CD4-positive, alpha-beta T cell treated with Interleukin-17A for 4 hours (primary cell): ENCODE results near the gene DAAM2.
A peak's percentile ranks its signal among the peaks of the same experiment; 100 is the strongest.

Experiments
- DNase-seq: peaks from one replicate; pipeline ENCODE4 v3.0.0-alpha.2; 2020; ENCODE audit warnings: mixed read lengths

The DAAM2 gene

GRCh38 chr6:39934131-39934757 lies 142.1 kb downstream of the DAAM2 start, which contains the start of gene MOCS1:
Gene MOCS1, minus strand, starts transcription at chr6:39934462. Its CDS starts 45 bp downstream, at chr6:39934417.
- DNase-seq: peak; percentile 67

DNA sequence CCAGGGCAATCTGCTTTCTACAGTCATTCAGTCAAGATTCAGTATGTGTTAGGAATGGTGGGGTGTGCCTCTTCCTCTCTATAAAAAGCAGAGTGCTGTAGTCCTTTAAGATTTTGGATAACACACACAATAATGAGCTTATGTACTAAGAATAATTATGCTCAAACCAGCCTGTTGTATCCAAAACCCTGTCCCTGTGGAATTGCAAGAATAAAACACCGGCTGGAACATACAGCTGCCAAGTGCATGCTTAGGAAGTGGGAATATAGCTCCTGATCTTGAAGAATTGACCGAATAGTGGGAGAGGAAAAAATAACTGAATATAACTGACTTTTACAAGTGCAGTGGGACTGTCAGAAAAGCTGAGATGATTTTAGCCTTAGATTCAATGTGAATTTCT lies 143.1 kb downstream of the DAAM2 start:
- no peak for DNase-seq

- no peak for DNase-seq
Measured at GRCh38 chr6:39936857-39937256, 144.7 kb downstream of the DAAM2 start.

GRCh38 chr6:39937686-39938333 lies 145.6 kb downstream of the DAAM2 start:
- DNase-seq: no peak

GRCh38 chr6:39938773-39939654 lies 146.8 kb downstream of the DAAM2 start:
- no peak for DNase-seq

- no peak for DNase-seq
Measured at GRCh38 chr6:39941138-39941537, 149.0 kb downstream of the DAAM2 start.

- DNase-seq: no peak
Measured at GRCh38 chr6:39941820-39942219, 149.6 kb downstream of the DAAM2 start.

DNA sequence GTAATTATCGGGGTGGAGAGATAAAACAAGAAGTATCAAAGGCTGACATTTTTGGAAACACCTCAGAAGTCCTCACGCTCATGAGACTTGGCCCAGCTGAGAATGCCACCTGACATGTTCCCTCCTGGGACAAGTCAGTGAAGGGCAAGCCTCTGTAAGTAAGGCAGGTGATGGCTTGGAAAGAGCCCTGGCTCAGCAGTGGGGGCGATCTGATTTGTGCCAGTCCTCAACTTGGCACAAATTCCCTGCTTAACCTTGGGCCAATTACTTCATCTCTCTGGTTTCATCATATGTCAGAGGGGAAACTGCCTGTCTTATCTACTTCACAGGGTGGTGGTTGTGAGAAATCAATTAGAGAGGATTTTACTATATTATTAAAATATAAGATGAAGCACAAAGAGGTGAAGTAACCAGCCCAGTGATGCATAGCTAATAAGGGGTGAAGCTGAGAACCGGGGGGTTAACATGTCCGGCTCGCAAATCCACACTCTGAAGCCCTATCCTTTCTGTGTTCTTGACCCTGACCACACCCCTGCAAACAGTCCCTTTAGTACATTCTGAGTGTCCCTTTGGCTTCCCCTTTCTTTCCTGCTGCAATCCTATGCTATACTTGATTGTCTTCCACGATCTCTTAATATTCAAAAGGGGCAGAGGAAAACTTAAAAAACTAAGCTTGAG lies 150.9 kb downstream of the DAAM2 start:
- no peak for DNase-seq

DNA sequence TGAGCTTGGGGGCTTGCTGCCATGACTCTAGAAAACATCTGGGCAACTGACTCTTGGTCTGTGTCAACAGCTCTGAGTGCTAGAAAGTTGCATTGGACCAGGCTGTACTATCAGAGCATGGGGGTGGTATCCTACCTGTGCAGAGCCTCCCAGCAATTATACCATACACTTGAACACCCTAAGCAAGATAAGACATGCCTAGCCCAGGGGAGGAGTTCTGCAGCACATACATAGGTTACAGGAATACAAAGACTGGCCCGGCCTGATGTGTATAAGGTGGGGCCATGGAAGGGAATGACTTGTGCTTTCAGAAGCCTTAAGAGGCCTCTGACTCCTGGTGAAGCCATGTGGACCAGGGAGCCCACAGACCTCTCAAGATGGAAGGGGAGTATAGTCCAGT lies 153.4 kb downstream of the DAAM2 start:
- no peak for DNase-seq

GRCh38 chr6:39947611-39948068 lies 155.5 kb downstream of the DAAM2 start:
- DNase-seq: no peak

DNA sequence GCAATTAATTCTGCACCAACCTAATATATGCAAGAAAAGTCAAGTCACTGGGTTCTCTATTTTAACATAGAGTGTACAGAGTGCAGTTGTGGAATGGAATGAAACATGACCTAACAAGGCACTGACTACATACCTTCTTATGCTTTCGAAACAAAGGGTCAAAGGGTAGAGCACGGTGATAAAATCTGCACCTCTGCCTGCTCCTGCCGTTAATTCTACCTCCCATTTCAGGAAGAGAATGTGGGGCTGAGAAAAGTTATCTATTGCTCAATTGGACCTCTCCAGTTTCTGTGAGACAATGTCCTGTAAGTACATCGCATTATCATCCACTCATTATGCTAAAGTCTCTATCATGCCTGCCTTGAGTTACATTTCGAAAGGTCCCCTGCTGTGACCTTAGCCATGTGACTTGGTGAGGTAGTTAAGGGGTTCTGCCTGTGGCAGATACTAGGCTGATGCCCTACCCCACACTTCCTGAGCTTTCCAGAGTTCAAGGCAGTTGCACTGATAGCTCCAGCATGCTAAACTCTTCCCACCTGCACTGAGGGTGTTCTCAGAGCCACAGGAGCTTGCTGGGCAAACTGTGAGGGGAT lies 156.1 kb downstream of the DAAM2 start:
- no peak for DNase-seq

DNA sequence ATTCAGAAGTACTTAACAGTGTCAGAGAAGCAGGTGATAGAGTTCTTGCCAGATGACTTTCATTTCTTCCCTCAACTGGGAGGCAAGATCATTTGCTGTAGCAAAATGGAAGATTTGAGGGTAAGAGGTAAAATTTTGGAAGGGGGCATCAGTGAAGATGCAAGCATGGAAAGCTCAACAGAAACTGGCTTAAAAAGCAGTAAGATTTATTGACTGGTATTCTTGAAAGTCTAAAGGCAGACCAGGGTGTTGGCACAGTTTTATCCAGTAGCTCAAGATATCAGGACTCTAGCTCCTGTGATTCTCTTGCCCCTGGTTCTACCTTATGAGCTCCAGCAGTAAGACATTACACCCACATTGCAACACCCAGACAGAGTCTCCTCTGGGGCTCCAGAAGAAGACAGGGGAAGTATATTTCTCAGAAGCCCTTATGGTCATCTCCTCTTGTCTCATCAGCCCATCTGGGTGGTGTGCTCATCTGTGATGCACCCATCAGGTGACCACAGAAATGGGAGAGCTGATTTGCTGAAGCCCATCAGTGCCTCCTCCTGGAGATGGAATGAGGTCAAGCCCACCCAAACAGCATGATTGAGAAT lies 158.0 kb downstream of the DAAM2 start:
- no peak for DNase-seq

DNA sequence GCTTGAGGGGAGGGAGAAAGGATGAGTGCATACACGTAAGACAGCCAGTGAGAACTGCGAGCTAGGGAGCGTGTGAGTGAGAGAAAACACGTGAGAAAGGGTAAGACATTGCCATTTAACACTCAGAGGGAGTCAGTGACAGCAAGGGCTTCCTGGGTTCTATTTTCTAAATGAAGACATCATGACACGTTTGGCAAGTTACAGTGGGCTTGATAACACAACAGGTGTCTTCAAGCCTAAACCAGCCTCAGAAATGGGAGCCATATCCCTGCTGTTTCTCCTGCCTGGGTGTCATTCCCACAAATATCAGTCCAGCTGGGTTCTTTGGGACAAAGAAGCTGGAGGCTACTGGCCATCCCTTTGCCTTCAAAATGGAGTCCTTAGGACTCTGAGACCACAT lies 159.0 kb downstream of the DAAM2 start:
- no peak for DNase-seq

GRCh38 chr6:39951716-39952115 lies 159.5 kb downstream of the DAAM2 start:
- DNase-seq: no peak

- DNase-seq: no peak
Measured at GRCh38 chr6:39952167-39952566, 160.0 kb downstream of the DAAM2 start.

DNA sequence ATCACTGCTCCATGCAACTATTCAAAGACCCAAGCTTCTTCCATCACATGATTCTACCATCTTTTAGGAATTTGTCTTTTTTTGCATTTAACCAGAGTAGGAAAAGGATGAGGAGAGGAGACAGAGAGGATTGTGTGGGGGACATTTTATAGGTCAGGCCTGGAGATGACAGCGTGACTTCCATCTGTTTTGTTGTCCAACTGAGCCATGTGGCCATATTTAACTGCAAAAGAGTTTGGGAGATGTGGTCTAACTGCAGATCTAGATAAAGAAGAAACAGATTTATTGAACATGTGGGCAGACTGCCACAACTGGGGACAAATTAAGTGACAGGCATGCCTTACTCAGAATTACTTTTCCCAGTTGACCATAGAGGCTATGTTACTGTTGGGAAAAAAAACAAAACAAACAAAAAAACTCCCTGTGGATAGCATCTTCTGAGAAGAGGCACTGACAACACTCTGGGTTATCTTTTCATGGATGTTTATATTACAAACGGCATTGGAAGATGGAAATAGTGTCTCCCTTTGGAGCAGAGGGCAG lies 161.0 kb downstream of the DAAM2 start:
- no peak for DNase-seq
